Osteocyte (in vitro differentiated cells): ENCODE results near the gene SPINK7. TPM values are rescaled to one million over a fixed set of nuclear protein-coding genes. Genes with fewer than 3 reads are reported as not detected.

ENCODE experiments used
- DNase-seq: peaks from one replicate; pipeline ENCODE4 v3.0.0; 2021; ENCODE audit warnings: mixed read lengths; ENCODE audit not compliant: unreplicated experiment; ENCODE audit errors: extremely low spot score
- H3K27ac Mint-ChIP-seq: one replicate; pipeline ENCODE4 v1.8.0; 2021; ENCODE audit warnings: mild to moderate bottlenecking, mixed read lengths; ENCODE audit not compliant: unreplicated experiment
- H3K27me3 Mint-ChIP-seq: one replicate; pipeline ENCODE4 v1.8.0; 2021; ENCODE audit warnings: mixed read lengths; ENCODE audit not compliant: unreplicated experiment
- H3K36me3 Mint-ChIP-seq: one replicate; pipeline ENCODE4 v1.8.0; 2021; ENCODE audit warnings: mixed read lengths; ENCODE audit not compliant: unreplicated experiment
- H3K4me1 Mint-ChIP-seq: one replicate; pipeline ENCODE4 v1.8.0; 2021; ENCODE audit warnings: mixed read lengths; ENCODE audit not compliant: unreplicated experiment
- H3K4me3 Mint-ChIP-seq: one replicate; pipeline ENCODE4 v1.8.0; 2021; ENCODE audit warnings: mild to moderate bottlenecking, moderate library complexity, mixed read lengths; ENCODE audit not compliant: unreplicated experiment
- H3K9me3 Mint-ChIP-seq: one replicate; pipeline ENCODE4 v1.8.0; 2021; ENCODE audit warnings: mixed read lengths; ENCODE audit not compliant: unreplicated experiment
- CTCF ChIP-seq: fragments of 200-600 bp; sonication (generic); IDR thresholded peaks from 2 replicates; pipeline ENCODE4 v1.5.0; 2021; ENCODE audit warnings: antibody characterized with exemption, mild to moderate bottlenecking, moderate library complexity
- total RNA-seq: library from RNA; stranded (reverse); gene quantifications from 2 replicates; pipeline ENCODE4 v1.2.1, GENCODE V29; 2021

SPINK7 gene
- total RNA-seq, 1 donor from 2014 or later: not detected

GRCh38 chr5:148343603-148344487 is 31.6 kb downstream of the SPINK7 start:
- Mint-ChIP-seq H3K27me3 (peaks cover 2% of the 10 kb centered on the region), H3K4me3 (no peak overlapping the region), H3K9me3 (no peaks in the 10 kb centered on the region), H3K4me1 (no peaks in the 10 kb centered on the region), H3K36me3 (no peaks in the 10 kb centered on the region), H3K27ac (no peak overlapping the region)
- no peak for DNase-seq
- TF ChIP-seq CTCF: no peak

GRCh38 chr5:148347706-148348105 is 35.5 kb downstream of the SPINK7 start:
- Mint-ChIP-seq H3K36me3 (no peaks in the 10 kb centered on the region), H3K4me1 (no peaks in the 10 kb centered on the region), H3K27me3 (peaks cover 15% of the 10 kb centered on the region), H3K9me3 (no peaks in the 10 kb centered on the region), H3K4me3 (no peak overlapping the region), H3K27ac (no peak overlapping the region)
- TF ChIP-seq CTCF: no peak
- no peak for DNase-seq

- no peak for DNase-seq
- H3K27me3 Mint-ChIP-seq: peaks cover 16% of the 10 kb centered on the region
- no peaks in the 10 kb centered on the region for H3K4me1 Mint-ChIP-seq
- no peak overlapping the region for H3K27ac Mint-ChIP-seq
- no peak for TF ChIP-seq CTCF
- H3K36me3 Mint-ChIP-seq: no peaks in the 10 kb centered on the region
- no peaks in the 10 kb centered on the region for H3K9me3 Mint-ChIP-seq
- H3K4me3 Mint-ChIP-seq: no peak overlapping the region
These were observed 40.5 kb downstream of the SPINK7 start for GRCh38 chr5:148352696-148353095.

GRCh38 chr5:148353634-148354033 is 41.4 kb downstream of the SPINK7 start:
- Mint-ChIP-seq H3K27ac (no peak overlapping the region), H3K36me3 (no peaks in the 10 kb centered on the region), H3K4me1 (no peaks in the 10 kb centered on the region), H3K27me3 (peaks cover 16% of the 10 kb centered on the region), H3K4me3 (no peak overlapping the region), H3K9me3 (no peaks in the 10 kb centered on the region)
- no peak for DNase-seq
- TF ChIP-seq CTCF: no peak

- Mint-ChIP-seq H3K36me3 (no peaks in the 10 kb centered on the region), H3K27me3 (peaks cover 14% of the 10 kb centered on the region), H3K4me3 (no peak overlapping the region), H3K4me1 (no peaks in the 10 kb centered on the region), H3K9me3 (peaks cover 13% of the 10 kb centered on the region), H3K27ac (no peak overlapping the region)
- no peak for TF ChIP-seq CTCF
- no peak for DNase-seq
These were observed 52.1 kb downstream of the SPINK7 start for GRCh38 chr5:148364343-148364742.

Other genes starting within 250 kb of the SPINK7 start
- gene SPINK5, start 248.4 kb upstream of the SPINK7 start, total RNA-seq: 3.4 and 4.1 TPM in 2 replicates
- gene SPINK14, start 143.9 kb upstream of the SPINK7 start, total RNA-seq: not detected in 2 replicates
- gene SPINK6, start 109.4 kb upstream of the SPINK7 start, total RNA-seq: not detected in 2 replicates
- gene MARCOL, start 73.9 kb upstream of the SPINK7 start, total RNA-seq: not detected in 2 replicates
- not detected in 2 replicates for gene SPINK13, start 43.6 kb upstream of the SPINK7 start, total RNA-seq
- not detected in 2 replicates for gene SPINK9, start 23.1 kb downstream of the SPINK7 start, total RNA-seq
- 50.1 TPM in 2 replicates for gene FBXO38, start 71.5 kb downstream of the SPINK7 start, total RNA-seq